Heart left ventricle (tissue), 16 donors: Measurements from ENCODE around the gene NEDD4L. TPM values are rescaled to one million over a fixed set of nuclear protein-coding genes. Genes with fewer than 3 reads are reported as not detected.

ENCODE experiments used
- ATAC-seq, 4 donors: fragments of 200-7000 bp; cut with Tn5 transposase; one replicate each; pipeline ENCODE4 v1.9.1; 2020 to 2022; ENCODE audit warnings: moderate library complexity in 4 of 4, mild to moderate bottlenecking in 3 of 4, moderate number of reproducible peaks in 1 of 4
- DNase-seq, 5 donors: peaks; one replicate each; pipeline ENCODE4 v3.0.0-alpha.2; 2020
- H3K27ac ChIP-seq, 12 donors: fragments of 200-600 bp; sonication (generic) in 4 of 12; one replicate each; pipeline versions ENCODE4 v1.5.0 to v1.8.0; 2016 to 2022; ENCODE audit warnings: mild to moderate bottlenecking in 2 of 12
- H3K27me3 ChIP-seq, 9 donors: fragments of 200-600 bp; sonication (generic) in 2 of 9; one replicate each; pipeline versions ENCODE4 v1.5.1 to v1.8.0; 2016 to 2022; ENCODE audit warnings: mild to moderate bottlenecking in 3 of 9
- H3K36me3 ChIP-seq, 9 donors: fragments of 200-600 bp; sonication (generic) in 2 of 9; one replicate each; pipeline versions ENCODE4 v1.5.0 to v1.8.0; 2018 to 2022; ENCODE audit warnings: mild to moderate bottlenecking in 2 of 9
- H3K4me1 ChIP-seq, 12 donors: fragments of 200-600 bp; sonication (generic) in 4 of 12; one replicate each; pipeline versions ENCODE4 v1.5.0 to v1.8.0; 2016 to 2022; ENCODE audit warnings: mild to moderate bottlenecking in 3 of 12
- H3K4me3 ChIP-seq, 12 donors: fragments of 200-600 bp; sonication (generic) in 4 of 12; one replicate each; pipeline versions ENCODE4 v1.5.0 to v1.8.0; 2017 to 2022; ENCODE audit warnings: mild to moderate bottlenecking in 9 of 12, moderate library complexity in 4 of 12
- H3K9me3 ChIP-seq, 12 donors: fragments of 200-600 bp; sonication (generic) in 4 of 12; one replicate each; pipeline versions ENCODE4 v1.5.0 to v1.8.0; 2016 to 2022; ENCODE audit warnings: mild to moderate bottlenecking in 1 of 12
- CTCF ChIP-seq, 12 donors: fragments of 200-600 bp; sonication (generic) in 4 of 12; IDR thresholded peaks; one replicate each; pipeline versions ENCODE4 v1.5.0 to v1.8.0; 2018 to 2022; ENCODE audit warnings: antibody characterized with exemption in 12 of 12, mild to moderate bottlenecking in 5 of 12
- POLR2A ChIP-seq, 2 donors: fragments of 450-650 bp; IDR thresholded peaks; one replicate each; pipeline ENCODE4 v1.6.1; 2017; ENCODE audit warnings: antibody characterized with exemption in 2 of 2, mild to moderate bottlenecking in 2 of 2, moderate library complexity in 2 of 2
- WGBS, 4 donors: extraction: QIAGEN DNeasy Blood & Tissue Kit in 2 of 4; methylation state at CpG; one replicate each; pipeline versions ENCODE4 v1.1.5 to v1.1.7; 2013 to 2018; 5-methylcytosine and 5-hydroxymethylcytosine counted together
- intact Hi-C, 10 donors: fragments of 100-400 bp; cut with DNase I; formaldehyde crosslinking; loops; one replicate each; pipeline versions ENCODE4 v1.11.1 to v1.14.2; 2022
- polyA plus RNA-seq, 2 donors: library from polyadenylated mRNA; stranded (reverse); fragments of 200-250 nt; gene quantifications; one replicate each; pipeline ENCODE4 v1.2.3, GENCODE V29; 2013
- total RNA-seq, 9 donors: library from RNA; depleted of rRNA in 2 of 9; stranded (reverse); fragments of >200 nt in 2 of 9; fragmentation: NEBNext Ultra II Directional in 3 of 9; extraction: Animal tissue kit (Norgen Biotek cat#: 25700) in 3 of 9; gene quantifications; one replicate each; pipeline versions ENCODE4 v1.1.0 to v1.2.4, GENCODE V29; 2016 to 2023
- donor health status: ischemic (EF 13 %, LVEDD 7.1; RV severe dilation, severe dysfunction).
- donor health status: healthy with polysubstance abuse.
- donor health status: DM: no; HTN: yes; CAD: no.
- donor health status: DM: no; HTN: no; CAD: no.
- donor health status: ischemic (EF 25% LVEDD 6.9; RV normal size, moderate dysfunction).
- donor health status: ischemic (EF 25% LVEDD 5.7; RV mildly dilated, moderate dysfunction).
- donor health status: healthy.
- donor health status: DM: yes; HTN: yes; CAD: no.
- donor health status: ischemic (EF 35%, LVEDD 5.7; RV mildly dilated, moderate dysfunction).
- donor health status: nonischemic (EF 11% LVEDD 7.7; RV severe dilation, severe dysfunction).
- donor health status: DM: yes; HTN: yes; CAD: no.
- donor health status: PGD.
- donor health status: ischemic (EF 29% LVEDD 5.4; RV normal size, mild dysfunction).
- donor health status: nonischemic (EF 23%, LVEDD 6.1; RV moderate dilation, normal function).

Gene NEDD4L
- total and polyA plus RNA-seq, 11 donors: 14.7 to 64.1 (median 51.7) TPM

GRCh38 chr18:58391231-58391825, 347.3 kb downstream of the NEDD4L start:
- Histone ChIP-seq H3K36me3 (peaks cover 0 to 80% (median 49%) of the 10 kb centered on the region in 9 donors), H3K9me3 (no peaks in the 10 kb centered on the region), H3K27ac (peak overlapping the region in 1 of 12 donors; percentile 74), H3K4me3 (no peak overlapping the region), H3K27me3 (no peaks in the 10 kb centered on the region), H3K4me1 (peaks cover 0 to 25% (median 0%) of the 10 kb centered on the region in 12 donors)
- ATAC-seq (no peak), DNase-seq (no peak)
- 74 to 90% (median 79%) methylated on average over 1 of the region's 1 CpG for WGBS, 4 donors
- no peak for TF ChIP-seq POLR2A (IDR thresholded peaks at IDR 0.05)
- intact Hi-C loops: loop anchor here in 1 of 10 donors (10.0 kb wide), 1 partner anchor 373 kb away; no protein-coding TSS in a partner anchor

GRCh38 chr18:58391932-58392323, 347.9 kb downstream of the NEDD4L start:
- Histone ChIP-seq H3K4me3 (no peak overlapping the region), H3K36me3 (peaks cover 0 to 80% (median 48%) of the 10 kb centered on the region in 9 donors), H3K27ac (peak overlapping the region in 2 of 12 donors; percentile 6 to 74), H3K9me3 (no peaks in the 10 kb centered on the region), H3K27me3 (no peaks in the 10 kb centered on the region), H3K4me1 (peaks cover 0 to 25% (median 0%) of the 10 kb centered on the region in 12 donors)
- DNase-seq: no peak
- WGBS, 4 donors: 68 to 83% (median 78%) methylated on average over 8 of the region's 8 CpGs
- intact Hi-C loops: loop anchor here in 1 of 10 donors (10.0 kb wide), 1 partner anchor 373 kb away; no protein-coding TSS in a partner anchor
- ATAC-seq: no peak
- TF ChIP-seq POLR2A (IDR thresholded peaks at IDR 0.05) (no peak), CTCF (IDR thresholded peaks at IDR 0.05) (no peak)

GRCh38 chr18:58392324-58393000, 348.4 kb downstream of the NEDD4L start:
- peak overlapping the region in 3 of 12 donors; percentile 16 to 74 (median 51) for H3K27ac ChIP-seq
- intact Hi-C loops: loop anchor here in 1 of 10 donors (10.0 kb wide), 1 partner anchor 372 kb away; no protein-coding TSS in a partner anchor
- ATAC-seq: peak in 3 of 4 donors; percentile 36 to 60 (median 50)
- no peaks in the 10 kb centered on the region for H3K27me3 ChIP-seq
- 55 to 62% (median 59%) methylated on average over 11 of the region's 11 CpGs for WGBS, 4 donors
- H3K36me3 ChIP-seq: peaks cover 0 to 80% (median 45%) of the 10 kb centered on the region in 9 donors
- TF ChIP-seq POLR2A (IDR thresholded peaks at IDR 0.05) (no peak), CTCF (IDR thresholded peaks at IDR 0.05) (no peak)
- no peak for DNase-seq
- H3K9me3 ChIP-seq: no peaks in the 10 kb centered on the region
- H3K4me1 ChIP-seq: peaks cover 0 to 25% (median 0%) of the 10 kb centered on the region in 12 donors
- no peak overlapping the region for H3K4me3 ChIP-seq

- 64 to 78% (median 66%) methylated on average over 2 of the region's 2 CpGs for WGBS, 4 donors
- Histone ChIP-seq H3K36me3 (peaks cover 0 to 72% (median 37%) of the 10 kb centered on the region in 9 donors), H3K9me3 (no peaks in the 10 kb centered on the region), H3K4me3 (no peak overlapping the region), H3K27me3 (no peaks in the 10 kb centered on the region), H3K4me1 (peaks cover 0 to 25% (median 0%) of the 10 kb centered on the region in 12 donors), H3K27ac (peak overlapping the region in 1 of 12 donors; percentile 74)
- TF ChIP-seq POLR2A (IDR thresholded peaks at IDR 0.05): no peak
- no peak for TF ChIP-seq CTCF (IDR thresholded peaks at IDR 0.05)
- DNase-seq: no peak
- intact Hi-C loops: loop anchor here in 1 of 10 donors (10.0 kb wide), 1 partner anchor 372 kb away; no protein-coding TSS in a partner anchor
- no peak for ATAC-seq
Measured at GRCh38 chr18:58393295-58393694, 349.3 kb downstream of the NEDD4L start.
